Right lung (tissue), 5 donors: ENCODE results near the gene INSYN2B. TPM values are rescaled to one million over a fixed set of nuclear protein-coding genes. Genes with fewer than 3 reads are reported as not detected.
A peak's percentile ranks its signal among the peaks of the same experiment; 100 is the strongest.
"Not testable (repeated sequence)": the region's sequence is repeated elsewhere in the genome, so short reads cannot be mapped to it uniquely, and the experiment has no call there.

Experiments
- DNase-seq, 2 donors: peaks; one replicate each; pipeline ENCODE4 v3.0.0-alpha.2; 2013
- polyA plus RNA-seq, 5 donors: library from polyadenylated mRNA; unstranded; fragments of 120-200 nt; gene quantifications; one replicate each; pipeline versions ENCODE4 v1.2.1 to v1.2.3, GENCODE V29; 2013; ENCODE audit warnings: inconsistent platforms in 1 of 5, low replicate concordance in 1 of 5; ENCODE audit not compliant: insufficient read length in 5 of 5, insufficient read depth in 1 of 5

Gene INSYN2B
- polyA plus RNA-seq, 5 donors = 3.6 to 5.2 (median 4.5) TPM

DNA sequence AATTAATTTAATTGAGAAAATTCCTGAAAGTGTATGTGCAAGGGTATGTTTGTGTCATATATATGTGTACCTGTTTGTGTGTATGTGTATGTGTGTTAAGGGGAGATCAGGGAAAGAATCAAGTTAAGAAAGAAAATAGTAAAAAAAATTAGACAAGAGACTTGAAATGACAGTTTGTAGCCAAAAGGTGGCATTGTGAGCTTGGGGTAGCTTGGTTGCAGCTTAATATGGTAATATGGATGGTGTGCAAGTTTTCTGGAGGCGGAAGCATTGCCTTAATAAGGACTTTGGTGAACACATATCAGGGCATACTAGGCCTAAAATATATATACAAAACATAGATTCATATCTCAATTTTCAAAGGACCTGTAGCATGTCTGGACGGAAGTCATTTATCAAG, 129.9 kb downstream of the INSYN2B start:
- DNase-seq = no peak

DNA sequence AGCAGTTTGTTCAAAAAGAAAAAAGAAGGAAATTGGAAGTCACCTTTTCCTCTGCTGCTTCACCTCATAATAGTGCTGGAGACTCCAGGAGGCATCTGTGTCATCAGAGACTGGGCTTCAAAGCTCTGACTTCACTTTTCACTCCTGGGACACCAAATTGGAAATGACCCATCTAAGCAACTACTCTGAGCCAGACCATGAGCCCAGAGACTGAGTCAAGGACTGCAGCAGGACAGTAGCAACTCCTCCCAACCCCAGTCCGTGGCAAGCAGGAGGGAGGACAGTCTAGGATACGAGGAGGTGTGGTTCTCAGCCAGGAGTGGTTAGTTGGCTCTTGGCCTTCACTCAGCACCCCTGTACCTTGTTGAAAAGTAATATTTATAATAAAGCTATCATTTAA, 131.5 kb downstream of the INSYN2B start:
- DNase-seq = no peak

- no peak for DNase-seq
Observed at GRCh38 chr5:169848271-169848670, 132.0 kb downstream of the INSYN2B start.

DNA sequence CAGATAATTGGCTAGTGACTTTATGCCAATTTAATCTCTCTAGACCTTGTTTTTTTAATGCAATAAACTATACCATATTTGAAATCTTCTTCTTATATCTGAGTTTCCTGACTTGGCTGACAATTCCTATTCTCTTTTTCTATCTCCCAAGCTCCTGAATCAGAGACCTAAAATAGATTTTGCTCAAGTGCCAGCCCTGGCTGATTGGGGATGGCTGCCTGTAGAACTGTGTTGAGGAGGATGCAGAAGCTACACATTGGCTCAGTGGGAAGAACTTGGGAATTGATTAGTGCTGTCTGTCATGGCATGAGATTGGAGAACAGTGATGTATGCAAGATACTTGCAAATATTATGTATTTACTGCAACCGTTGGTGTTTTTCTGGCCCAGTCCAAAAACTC, 132.8 kb downstream of the INSYN2B start:
- DNase-seq = no peak

DNA sequence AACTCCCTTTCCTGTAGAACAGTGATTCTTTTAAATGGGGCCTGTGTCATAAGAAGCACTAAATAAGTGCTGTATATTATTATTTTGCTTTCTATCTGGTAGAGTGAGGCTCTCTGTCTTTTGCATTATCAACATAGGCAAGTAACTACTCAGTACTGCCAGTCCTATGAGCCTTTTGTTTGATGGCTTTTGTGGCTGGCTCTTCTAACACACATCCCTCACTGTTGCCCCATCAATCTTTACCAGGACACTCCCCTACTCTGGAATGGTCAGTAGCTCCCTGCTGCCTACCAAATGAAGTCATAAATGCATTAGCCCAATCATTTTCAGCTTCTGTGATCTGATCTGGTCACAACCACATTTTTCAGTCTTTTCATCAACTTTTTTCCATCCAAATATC, 137.6 kb downstream of the INSYN2B start:
- DNase-seq = no peak

- DNase-seq = no peak
Observed at GRCh38 chr5:169840405-169840804, 139.9 kb downstream of the INSYN2B start.

- DNase-seq = no peak
Observed at GRCh38 chr5:169838688-169839087, 141.6 kb downstream of the INSYN2B start.

DNA sequence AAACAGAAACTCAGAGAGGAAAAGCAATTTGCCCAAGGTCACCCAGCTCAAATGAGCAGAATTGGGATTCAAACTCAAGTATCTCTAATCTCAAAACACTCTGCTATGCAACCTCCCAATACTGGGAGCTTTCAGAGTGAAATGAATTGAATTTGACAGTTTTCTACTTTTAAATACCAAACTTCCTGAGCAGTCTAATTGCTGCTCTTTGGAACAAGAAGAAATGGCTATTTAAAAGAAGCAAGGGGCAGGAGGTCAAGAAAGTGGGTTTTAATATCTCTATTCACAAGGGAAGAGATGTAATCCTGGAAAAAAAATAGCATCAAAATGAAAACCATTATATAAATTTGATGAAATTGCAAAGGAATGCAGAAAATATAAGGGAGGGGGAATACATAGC, 142.6 kb downstream of the INSYN2B start:
- no peak for DNase-seq

DNA sequence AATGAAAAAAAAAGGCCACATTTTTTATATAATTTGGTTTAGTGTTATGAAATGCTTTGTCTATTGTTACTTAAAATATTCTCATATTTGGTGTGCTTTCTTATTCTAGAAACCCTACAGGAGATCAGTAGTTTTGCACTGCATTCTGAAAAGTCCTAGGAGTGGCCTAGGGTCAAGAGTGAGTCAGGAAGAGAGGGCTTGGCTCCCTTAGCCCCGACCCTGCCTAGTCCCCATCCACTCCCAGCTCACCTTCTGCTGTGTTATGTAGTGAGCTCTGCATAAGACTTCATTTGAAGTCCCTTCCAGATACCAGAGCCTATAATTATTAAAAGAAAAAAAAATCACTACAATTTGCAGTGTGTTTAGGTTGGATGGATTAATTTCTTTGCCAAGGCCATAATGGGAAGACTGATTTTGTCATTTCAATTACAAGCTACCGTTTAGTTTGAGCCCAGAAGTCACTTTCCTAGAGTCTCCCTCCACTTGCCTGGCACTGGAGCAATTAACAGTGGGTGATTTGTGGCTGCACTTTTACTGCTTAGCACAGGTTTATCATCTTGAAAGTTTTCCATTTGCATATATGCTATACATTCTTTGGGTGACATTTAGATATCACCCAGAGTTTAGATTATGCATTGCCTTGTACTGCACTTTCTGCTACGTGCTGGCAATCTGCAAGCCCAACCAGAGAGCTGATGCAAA, 143.3 kb downstream of the INSYN2B start:
- DNase-seq = no peak

GRCh38 chr5:169834540-169834939, 145.8 kb downstream of the INSYN2B start:
- not testable (repeated sequence) for DNase-seq

DNA sequence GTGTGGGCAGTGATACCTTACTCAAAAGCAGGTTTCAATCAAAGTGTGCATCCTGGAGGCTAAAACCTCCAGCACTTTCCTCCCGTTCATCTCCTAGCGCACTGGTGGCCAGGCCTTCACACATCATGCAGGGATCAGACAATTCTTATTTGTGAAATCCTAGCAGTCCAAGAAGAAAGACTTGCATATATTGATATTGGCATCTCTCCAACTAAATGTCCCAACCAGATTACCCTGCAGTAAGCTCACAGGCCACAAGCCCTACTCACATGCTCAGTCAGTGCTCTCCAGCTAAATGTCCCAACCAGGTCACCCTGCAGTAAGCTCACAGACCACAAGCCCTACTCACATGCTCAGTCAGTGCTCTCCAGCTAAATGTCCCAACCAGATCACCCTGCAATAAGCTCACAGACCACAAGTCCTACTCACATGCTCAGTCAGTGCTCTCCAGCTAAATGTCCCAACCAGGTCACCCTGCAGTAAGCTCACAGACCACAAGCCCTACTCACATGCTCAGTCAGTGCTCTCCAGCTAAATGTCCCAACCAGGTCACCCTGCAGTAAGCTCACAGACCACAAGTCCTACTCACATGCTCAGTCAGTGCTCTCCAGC, 146.5 kb downstream of the INSYN2B start:
- peak in 1 of 2 donors; percentile 4 for DNase-seq

- no peak for DNase-seq
Observed at GRCh38 chr5:169832845-169833244, 147.4 kb downstream of the INSYN2B start.

GRCh38 chr5:169832304-169832703, 148.0 kb downstream of the INSYN2B start:
- no peak for DNase-seq

DNA sequence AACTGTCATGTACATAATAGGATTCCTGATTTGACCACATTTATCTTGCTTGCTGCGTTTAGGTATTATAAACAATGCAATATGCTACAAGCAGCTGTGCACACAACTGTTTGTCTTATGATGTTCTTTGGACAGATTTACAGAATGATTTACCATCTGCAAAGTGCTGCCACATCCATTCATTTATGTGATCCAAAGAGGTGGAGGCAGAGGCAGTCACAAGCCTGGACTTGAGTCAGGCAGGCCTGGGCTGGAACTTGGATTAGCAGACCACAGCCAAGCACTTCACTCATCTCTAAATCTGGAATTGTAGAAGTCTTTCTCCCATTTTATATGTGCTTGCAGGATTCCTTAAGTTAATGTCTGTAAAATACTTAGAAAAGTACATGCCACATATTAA, 149.0 kb downstream of the INSYN2B start:
- DNase-seq = no peak

- no peak for DNase-seq
Observed at GRCh38 chr5:169828385-169828784, 151.9 kb downstream of the INSYN2B start.

- no peak for DNase-seq
Observed at GRCh38 chr5:169827769-169828168, 152.5 kb downstream of the INSYN2B start.

DNA sequence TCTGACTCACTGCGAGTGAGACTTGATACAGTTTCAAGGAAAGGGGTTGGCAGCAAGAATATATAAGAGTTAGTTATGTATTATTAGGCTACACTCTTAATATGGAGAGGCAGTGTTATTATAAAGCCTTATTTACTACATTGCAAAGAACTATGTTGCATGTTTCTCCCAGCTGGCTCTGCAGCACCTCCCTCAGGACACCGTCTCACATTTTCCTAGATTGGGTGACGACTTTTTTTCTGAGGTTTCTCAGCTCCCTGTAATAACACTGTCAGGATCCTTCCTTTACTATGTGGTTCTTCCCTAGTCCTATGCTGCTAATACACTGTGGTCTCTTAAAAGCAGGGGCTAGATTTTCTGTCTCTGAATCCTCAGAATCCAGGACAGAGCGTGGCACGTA, 153.7 kb downstream of the INSYN2B start:
- no peak for DNase-seq

DNA sequence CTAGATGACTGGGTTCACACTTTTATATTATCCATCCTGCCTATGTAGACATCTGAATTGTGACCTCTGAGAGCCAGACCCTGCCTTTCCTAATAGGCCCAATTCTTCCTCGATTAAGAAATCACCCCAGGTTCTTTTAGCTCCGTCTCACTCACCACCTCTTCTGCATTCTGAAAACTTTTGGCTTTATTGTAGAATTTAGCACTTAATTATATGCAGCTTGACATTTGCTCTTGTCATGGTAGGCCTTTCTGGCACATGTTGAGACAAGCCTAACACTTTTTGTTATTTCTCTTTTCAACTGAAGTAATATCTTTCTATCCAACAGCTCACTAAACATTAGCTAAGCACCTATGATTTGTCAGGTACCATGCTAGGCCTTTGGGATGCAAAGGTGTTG, 163.3 kb downstream of the INSYN2B start:
- no peak for DNase-seq

- DNase-seq = no peak
Observed at GRCh38 chr5:169814522-169814921, 165.8 kb downstream of the INSYN2B start.
